ENCODE data around the gene PSMA1. TPM values are rescaled to one million over a fixed set of nuclear protein-coding genes. Genes with fewer than 3 reads are reported as not detected.
A peak's percentile ranks its signal among the peaks of the same experiment; 100 is the strongest.

PSMA1 gene
- total and polyA plus RNA-seq, 2 of the 13 experiments (the other 11 are each of a cell fraction or from before 2014, with no cell fraction given), result 188 to 229 TPM

DNA sequence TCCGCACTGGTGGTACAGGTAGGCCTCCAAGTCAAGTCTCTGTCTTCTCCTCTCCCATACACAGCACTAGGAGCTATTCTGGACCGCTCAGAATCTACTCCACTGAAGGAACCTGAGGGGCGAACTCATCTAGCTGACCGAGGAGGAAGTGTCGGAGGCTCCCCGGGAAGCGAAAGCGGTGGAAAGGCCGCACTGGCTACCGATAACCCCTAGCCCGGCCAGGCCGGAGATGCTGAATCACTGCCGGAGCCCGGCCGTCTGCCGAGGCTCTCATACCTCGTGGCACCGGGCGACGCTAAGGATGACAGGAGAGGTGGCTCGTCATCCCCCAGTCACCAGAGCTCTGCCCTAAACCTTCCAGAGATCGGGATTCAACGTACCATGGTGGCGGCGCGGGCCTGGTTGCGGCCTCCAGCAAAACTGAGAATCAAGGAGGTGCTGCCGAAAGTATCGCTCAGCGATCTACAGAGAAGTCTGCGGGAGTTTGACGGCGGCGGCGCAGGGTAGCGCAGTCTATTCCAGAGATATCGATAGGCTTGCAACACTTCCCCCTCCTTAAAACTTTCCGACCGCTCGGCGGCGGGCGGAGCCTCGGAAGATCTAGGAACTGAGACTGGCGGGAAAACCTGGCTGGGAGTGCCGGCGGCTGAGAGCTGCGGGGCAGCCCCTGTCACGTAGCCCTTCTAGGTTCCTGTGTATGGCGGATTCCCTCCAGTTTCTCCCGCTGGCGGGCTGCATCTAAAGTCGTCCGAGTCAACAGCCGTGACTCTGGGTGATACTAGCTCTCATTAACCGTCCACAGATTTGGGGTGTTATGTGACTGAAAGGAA is at the start of gene PSMA1 (continued):
- TF ChIP-seq PITX1 (CRISPR knock-in tag; IDR thresholded peaks at IDR 0.05) (no peak; the same call in 1 of the 2 replicates), ZNF337 (CRISPR knock-in tag; IDR thresholded peaks at IDR 0.05; ENCODE audit: borderline replicate concordance, low read depth) (no peak), NR0B2 (CRISPR knock-in tag; IDR thresholded peaks at IDR 0.05) (peak; percentile 59; the same call in 1 of the 2 replicates), HDAC6 (IDR thresholded peaks at IDR 0.05; ENCODE audit: low read depth, low read length) (no peak), ZNF275 (CRISPR knock-in tag; IDR thresholded peaks at IDR 0.05; ENCODE audit: borderline replicate concordance) (peak; percentile 60; the same call in 1 of the 2 replicates), MEIS2 (CRISPR knock-in tag; IDR thresholded peaks at IDR 0.05) (no peak; the same call in 1 of the 2 replicates), XBP1 (CRISPR knock-in tag; IDR thresholded peaks at IDR 0.05) (peak; percentile 59; the same call in 1 of the 2 replicates), ZNF496 (CRISPR knock-in tag; IDR thresholded peaks at IDR 0.05; ENCODE audit: insufficient replicate concordance) (no peak), NBN (conservative IDR thresholded peaks at IDR 0.05) (no peak), ZNF160 (CRISPR knock-in tag; IDR thresholded peaks at IDR 0.05) (peak; percentile 28; the same call in 1 of the 2 replicates), ZNF343 (CRISPR knock-in tag; IDR thresholded peaks at IDR 0.05) (peak; percentile 64; the same call in 1 of the 2 replicates), ZNF432 (CRISPR knock-in tag; IDR thresholded peaks at IDR 0.05; ENCODE audit: borderline replicate concordance) (no peak), ZSCAN30 (CRISPR knock-in tag; IDR thresholded peaks at IDR 0.05) (peak; percentile 31; the same call in 1 of the 2 replicates), TMF1 (CRISPR knock-in tag; IDR thresholded peaks at IDR 0.05; ENCODE audit: low read depth) (peak; percentile 59; the same call in 1 of the 2 replicates), SP2 (CRISPR knock-in tag; IDR thresholded peaks at IDR 0.05) (no peak), SAFB2 (CRISPR knock-in tag; IDR thresholded peaks at IDR 0.05; ENCODE audit: borderline replicate concordance, low read depth) (no peak; the same call in 1 of the 2 replicates), ZNF292 (CRISPR knock-in tag; IDR thresholded peaks at IDR 0.05; ENCODE audit: borderline replicate concordance, low read depth) (peak; percentile 91; the same call in 1 of the 2 replicates)
- TF ChIP-seq, protein P1, sequence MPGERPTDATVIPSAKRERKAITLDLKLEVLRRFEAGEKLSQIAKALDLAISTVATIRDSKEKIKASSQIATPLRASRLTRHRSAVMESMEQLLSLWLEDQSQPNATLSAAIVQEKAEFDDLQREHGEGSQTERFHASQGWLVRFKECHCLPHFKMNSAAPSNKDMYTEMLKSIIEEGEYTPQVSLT (CRISPR knock-in tag; IDR thresholded peaks at IDR 0.05; ENCODE audit: borderline replicate concordance, low read depth), result 0 out of 2 replicates have a peak, but pooled peaks have one; percentile 82
- TF ChIP-seq, protein P2, sequence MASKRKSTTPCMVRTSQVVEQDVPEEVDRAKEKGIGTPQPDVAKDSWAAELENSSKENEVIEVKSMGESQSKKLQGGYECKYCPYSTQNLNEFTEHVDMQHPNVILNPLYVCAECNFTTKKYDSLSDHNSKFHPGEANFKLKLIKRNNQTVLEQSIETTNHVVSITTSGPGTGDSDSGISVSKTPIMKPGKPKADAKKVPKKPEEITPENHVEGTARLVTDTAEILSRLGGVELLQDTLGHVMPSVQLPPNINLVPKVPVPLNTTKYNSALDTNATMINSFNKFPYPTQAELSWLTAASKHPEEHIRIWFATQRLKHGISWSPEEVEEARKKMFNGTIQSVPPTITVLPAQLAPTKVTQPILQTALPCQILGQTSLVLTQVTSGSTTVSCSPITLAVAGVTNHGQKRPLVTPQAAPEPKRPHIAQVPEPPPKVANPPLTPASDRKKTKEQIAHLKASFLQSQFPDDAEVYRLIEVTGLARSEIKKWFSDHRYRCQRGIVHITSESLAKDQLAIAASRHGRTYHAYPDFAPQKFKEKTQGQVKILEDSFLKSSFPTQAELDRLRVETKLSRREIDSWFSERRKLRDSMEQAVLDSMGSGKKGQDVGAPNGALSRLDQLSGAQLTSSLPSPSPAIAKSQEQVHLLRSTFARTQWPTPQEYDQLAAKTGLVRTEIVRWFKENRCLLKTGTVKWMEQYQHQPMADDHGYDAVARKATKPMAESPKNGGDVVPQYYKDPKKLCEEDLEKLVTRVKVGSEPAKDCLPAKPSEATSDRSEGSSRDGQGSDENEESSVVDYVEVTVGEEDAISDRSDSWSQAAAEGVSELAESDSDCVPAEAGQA (IDR thresholded peaks at IDR 0.05; ENCODE audit: low read depth), result peak; percentile 48; the same call in 1 of the 2 replicates
- TF ChIP-seq, protein P2 (CRISPR knock-in tag; IDR thresholded peaks at IDR 0.05; ENCODE audit: borderline replicate concordance), result no peak; the same call in 1 of the 2 replicates
